Measurements from ENCODE around the gene AP1G1. TPM values are rescaled to one million over a fixed set of nuclear protein-coding genes. Genes with fewer than 3 reads are reported as not detected.

AP1G1 gene
- total and polyA plus RNA-seq, 2 of the 8 experiments (the other 6 are each of a cell fraction or from before 2014, with no cell fraction given): 43.9 to 68.4 TPM

- ChIA-PET POLR2A (ENCODE audit: partially characterized antibody) (no interaction called here), CTCF (ENCODE audit: partially characterized antibody) (no interaction called here)
- TF ChIP-seq NRF1 (IDR thresholded peaks at IDR 0.05; ENCODE audit: low read depth, low read length): no peak
- no peak for TF ChIP-seq ASH2L (IDR thresholded peaks at IDR 0.05; ENCODE audit: low read length)
- TF ChIP-seq USF2 (IDR thresholded peaks at IDR 0.05; ENCODE audit: low read length): no peak
- TF ChIP-seq CTBP2 (IDR thresholded peaks at IDR 0.05; ENCODE audit: borderline replicate concordance, insufficient read depth, insufficient read length, low read length): no peak
- no peak for TF ChIP-seq HDAC2 (IDR thresholded peaks at IDR 0.05; ENCODE audit: borderline replicate concordance in 1 of 2, low read depth in 2 of 2, low read length in 2 of 2)
- TF ChIP-seq SAP30 (IDR thresholded peaks at IDR 0.05; ENCODE audit: insufficient read depth, insufficient replicate concordance, low read length): no peak
- TF ChIP-seq TCF12 (IDR thresholded peaks at IDR 0.05; ENCODE audit: low read depth, low read length): no peak
- Histone ChIP-seq H2AFZ (ENCODE audit: low read length) (no peak overlapping the region), H3K4me3 (ENCODE audit: extremely low read depth in 1 of 4, insufficient read depth in 2 of 4, low read depth in 3 of 4, low read length in 4 of 4) (no peak overlapping the region), H3K14ac (ENCODE audit: insufficient read length) (no peak overlapping the region), H2BK12ac (ENCODE audit: low read depth, low read length) (no peak overlapping the region), H3K9me3 (ENCODE audit: insufficient read depth in 2 of 2, low read depth in 1 of 2, low read length in 1 of 2) (no peaks in the 10 kb centered on the region), H3K27ac (ENCODE audit: low read depth, low read length) (no peak overlapping the region), H3K23me2 (ENCODE audit: low read depth, low read length) (no peaks in the 10 kb centered on the region), H3K18ac (ENCODE audit: extremely low read depth, low read length) (no peak overlapping the region), H2BK5ac (ENCODE audit: low read depth, low read length) (no peak overlapping the region), H3K27me3 (replicated peaks in 1 of 4; ENCODE audit: control insufficient read depth in 3 of 4, extremely low read depth in 1 of 4, insufficient read depth in 3 of 4, low read length in 3 of 4) (no peaks in the 10 kb centered on the region), H4K91ac (replicated peaks; ENCODE audit: insufficient read length, low read length) (no peak overlapping the region), H3K36me3 (ENCODE audit: control insufficient read depth in 2 of 4, insufficient read depth in 4 of 4, low read length in 3 of 4) (peaks cover 0 to 15% (median 10%) of the 10 kb centered on the region in 4 experiments; a peak in 4 of 8 replicates), H3K23ac (ENCODE audit: insufficient read length) (no peak overlapping the region), H3K79me1 (ENCODE audit: low read depth, low read length) (peaks cover 5% of the 10 kb centered on the region; the same call in 1 of the 2 replicates), H3K4me1 (replicated peaks in 1 of 4; ENCODE audit: control insufficient read depth in 3 of 4, insufficient read depth in 4 of 4, low read length in 3 of 4) (no peaks in the 10 kb centered on the region), H4K8ac (ENCODE audit: extremely low read depth, insufficient read depth, low read length) (no peak overlapping the region; the same call in 1 of the 2 replicates), H3K4me2 (ENCODE audit: insufficient read depth in 1 of 2, low read depth in 2 of 2, low read length in 2 of 2) (no peak overlapping the region), H3K79me2 (ENCODE audit: control insufficient read depth in 1 of 2, insufficient read depth in 2 of 2, low read length in 2 of 2) (peaks cover 0 to 17% of the 10 kb centered on the region in 2 experiments; a peak in 2 of 4 replicates), H2AK5ac (ENCODE audit: low read depth, low read length) (no peak overlapping the region), H4K20me1 (replicated peaks in 1 of 2; ENCODE audit: control insufficient read depth in 1 of 2, insufficient read depth in 2 of 2, low read length in 2 of 2) (no peaks in the 10 kb centered on the region), H3K9ac (replicated peaks in 1 of 4; ENCODE audit: extremely low read depth in 1 of 4, low read depth in 3 of 4, low read length in 3 of 4) (no peak overlapping the region; a peak in 1 of 7 replicates), H3K4ac (replicated peaks; ENCODE audit: insufficient read length, low read depth, low read length) (no peak overlapping the region), H2BK20ac (ENCODE audit: low read length) (no peak overlapping the region), H3K56ac (replicated peaks; ENCODE audit: insufficient read length, low read depth, low read length) (no peak overlapping the region), H2BK15ac (ENCODE audit: low read length) (no peak overlapping the region), H2BK120ac (replicated peaks; ENCODE audit: low read depth, low read length) (no peak overlapping the region), H4K5ac (ENCODE audit: insufficient read length, low read depth, low read length) (no peak overlapping the region)
- WGBS, 2 experiments (ENCODE audit: extremely low coverage in 1 of 2, insufficient coverage in 1 of 2, insufficient read length in 1 of 2, insufficient replicate concordance in 2 of 2, low coverage in 1 of 2, low lambda C conversion rate in 2 of 2, missing lambda C conversion rate in 1 of 2): 94% methylated on average over 10 of the region's 10 CpGs; no CpG with 5 or more reads in 1 of the 2 experiments
- FAIRE-seq: no peak
- DNase-seq (ENCODE audit: low read depth in 1 of 2, low spot score in 2 of 2): no peak
Measured at GRCh38 chr16:71777329-71777728, 31.3 kb downstream of the AP1G1 start.
